Stimulated activated naive B cell treated with anti-CD40 and anti-IgM and Interleukin-4, amounts not matched to agents 10 μg/mL and 1 μg/mL and 100 μg/mL, for 72 hours (primary cell): ENCODE results near the gene PER1.

Experiments used
- ATAC-seq, 2 donors: fragments of 150-1000 bp; cut with Tn5 transposase; replicated peaks; 2 replicates each; pipeline ENCODE4 v1.10.0; 2021; ENCODE audit warnings: moderate library complexity in 1 of 2
- DNase-seq: peaks from one replicate; pipeline ENCODE4 v3.0.0; 2021
- H3K27ac Mint-ChIP-seq: one replicate; pipeline ENCODE4 v1.8.0; 2022; ENCODE audit warnings: mild to moderate bottlenecking, mixed read lengths
- H3K27me3 Mint-ChIP-seq, 2 donors: one replicate each; pipeline ENCODE4 v1.8.0; 2022; ENCODE audit warnings: mixed read lengths in 2 of 2
- H3K36me3 Mint-ChIP-seq, 2 donors: one replicate each; pipeline ENCODE4 v1.8.0; 2022; ENCODE audit warnings: mixed read lengths in 2 of 2, mild to moderate bottlenecking in 1 of 2
- H3K4me1 Mint-ChIP-seq, 2 donors: one replicate each; pipeline ENCODE4 v1.8.0; 2022; ENCODE audit warnings: mixed read lengths in 2 of 2, mild to moderate bottlenecking in 1 of 2
- H3K4me3 Mint-ChIP-seq, 2 donors: one replicate each; pipeline ENCODE4 v1.8.0; 2022; ENCODE audit warnings: mild to moderate bottlenecking in 2 of 2, mixed read lengths in 2 of 2, moderate library complexity in 1 of 2
- H3K9me3 Mint-ChIP-seq, 2 donors: one replicate each; pipeline ENCODE4 v1.8.0; 2022; ENCODE audit warnings: mixed read lengths in 2 of 2, mild to moderate bottlenecking in 1 of 2

The PER1 gene

GRCh38 chr17:8143581-8144400 lies 8.4 kb downstream of the PER1 start:
- Mint-ChIP-seq H3K9me3 (no peaks in the 10 kb centered on the region), H3K27ac (no peak overlapping the region), H3K4me1 (peaks cover 5 to 9% of the 10 kb centered on the region in 2 donors), H3K4me3 (no peak overlapping the region), H3K27me3 (no peaks in the 10 kb centered on the region), H3K36me3 (peaks cover 58 to 77% of the 10 kb centered on the region in 2 donors)
- DNase-seq (no peak), ATAC-seq (no peak)

GRCh38 chr17:8142887-8143580 lies 9.2 kb downstream of the PER1 start:
- H3K9me3 Mint-ChIP-seq = no peaks in the 10 kb centered on the region
- peaks cover 53 to 71% of the 10 kb centered on the region in 2 donors for H3K36me3 Mint-ChIP-seq
- no peaks in the 10 kb centered on the region for H3K27me3 Mint-ChIP-seq
- H3K27ac Mint-ChIP-seq = no peak overlapping the region
- DNase-seq (no peak), ATAC-seq (no peak)
- H3K4me3 Mint-ChIP-seq = no peak overlapping the region
- peaks cover 5 to 9% of the 10 kb centered on the region in 2 donors for H3K4me1 Mint-ChIP-seq

- no peaks in the 10 kb centered on the region for H3K9me3 Mint-ChIP-seq
- H3K4me3 Mint-ChIP-seq = no peak overlapping the region
- no peak for DNase-seq
- H3K36me3 Mint-ChIP-seq = peaks cover 46 to 66% of the 10 kb centered on the region in 2 donors
- no peaks in the 10 kb centered on the region for H3K27me3 Mint-ChIP-seq
- ATAC-seq = no peak
- H3K27ac Mint-ChIP-seq = no peak overlapping the region
- H3K4me1 Mint-ChIP-seq = peaks cover 5 to 9% of the 10 kb centered on the region in 2 donors
These were observed 9.9 kb downstream of the PER1 start for GRCh38 chr17:8142158-8142886.

GRCh38 chr17:8141741-8142140 lies 10.5 kb downstream of the PER1 start:
- DNase-seq (no peak), ATAC-seq (no peak)
- no peak overlapping the region for H3K4me3 Mint-ChIP-seq

GRCh38 chr17:8141045-8141444 lies 11.2 kb downstream of the PER1 start:
- Mint-ChIP-seq H3K9me3 (no peaks in the 10 kb centered on the region), H3K27ac (no peak overlapping the region), H3K4me1 (peaks cover 0 to 9% of the 10 kb centered on the region in 2 donors), H3K36me3 (peaks cover 35 to 53% of the 10 kb centered on the region in 2 donors), H3K27me3 (no peaks in the 10 kb centered on the region), H3K4me3 (peak overlapping the region in 1 of 2 donors; percentile 34)
- no peak for DNase-seq
- no peak for ATAC-seq

More at GRCh38 chr17:8141741-8142140, 10.5 kb downstream of the PER1 start:
- Mint-ChIP-seq H3K4me1 (peaks cover 1 to 10% of the 10 kb centered on the region in 2 donors), H3K27ac (no peak overlapping the region), H3K36me3 (peaks cover 42 to 60% of the 10 kb centered on the region in 2 donors), H3K27me3 (no peaks in the 10 kb centered on the region), H3K9me3 (no peaks in the 10 kb centered on the region)

- Mint-ChIP-seq H3K27ac (no peak overlapping the region), H3K4me1 (peaks cover 0 to 7% of the 10 kb centered on the region in 2 donors), H3K9me3 (no peaks in the 10 kb centered on the region), H3K36me3 (peaks cover 31 to 48% of the 10 kb centered on the region in 2 donors), H3K4me3 (no peak overlapping the region), H3K27me3 (no peaks in the 10 kb centered on the region)
- DNase-seq (no peak), ATAC-seq (no peak)
These were observed 11.9 kb downstream of the PER1 start for GRCh38 chr17:8140065-8141029.

GRCh38 chr17:8138672-8139371 lies 13.4 kb downstream of the PER1 start:
- Mint-ChIP-seq H3K27ac (no peak overlapping the region), H3K4me3 (no peak overlapping the region), H3K9me3 (no peaks in the 10 kb centered on the region), H3K4me1 (peaks cover 0 to 7% of the 10 kb centered on the region in 2 donors), H3K36me3 (peaks cover 29 to 35% of the 10 kb centered on the region in 2 donors), H3K27me3 (no peaks in the 10 kb centered on the region)
- ATAC-seq (peak; percentile 94 to 97), DNase-seq (peak; percentile 96)

GRCh38 chr17:8138374-8138671 lies 13.9 kb downstream of the PER1 start:
- H3K4me3 Mint-ChIP-seq = no peak overlapping the region

GRCh38 chr17:8137645-8138373 lies 14.4 kb downstream of the PER1 start:
- H3K9me3 Mint-ChIP-seq = no peaks in the 10 kb centered on the region
- peaks cover 0 to 7% of the 10 kb centered on the region in 2 donors for H3K4me1 Mint-ChIP-seq
- no peak overlapping the region for H3K27ac Mint-ChIP-seq
- no peak for ATAC-seq
- peaks cover 19 to 26% of the 10 kb centered on the region in 2 donors for H3K36me3 Mint-ChIP-seq
- H3K4me3 Mint-ChIP-seq = no peak overlapping the region
- H3K27me3 Mint-ChIP-seq = no peaks in the 10 kb centered on the region
- DNase-seq = no peak

More at GRCh38 chr17:8138374-8138671, 13.9 kb downstream of the PER1 start:
- no peak for DNase-seq
- ATAC-seq = peak; percentile 60 to 63
- H3K9me3 Mint-ChIP-seq = no peaks in the 10 kb centered on the region
- H3K4me1 Mint-ChIP-seq = peaks cover 0 to 7% of the 10 kb centered on the region in 2 donors
- H3K27ac Mint-ChIP-seq = no peak overlapping the region
- peaks cover 24 to 30% of the 10 kb centered on the region in 2 donors for H3K36me3 Mint-ChIP-seq
- H3K27me3 Mint-ChIP-seq = no peaks in the 10 kb centered on the region

GRCh38 chr17:8133941-8134340 lies 18.3 kb downstream of the PER1 start:
- peaks cover 0 to 2% of the 10 kb centered on the region in 2 donors for H3K4me1 Mint-ChIP-seq
- ATAC-seq (no peak), DNase-seq (no peak)
- no peaks in the 10 kb centered on the region for H3K36me3 Mint-ChIP-seq
- no peak overlapping the region for H3K27ac Mint-ChIP-seq
- H3K27me3 Mint-ChIP-seq = peaks cover 7 to 16% of the 10 kb centered on the region in 2 donors
- no peaks in the 10 kb centered on the region for H3K9me3 Mint-ChIP-seq
- no peak overlapping the region for H3K4me3 Mint-ChIP-seq

GRCh38 chr17:8133399-8133798 lies 18.8 kb downstream of the PER1 start:
- DNase-seq (no peak), ATAC-seq (no peak)
- Mint-ChIP-seq H3K27ac (no peak overlapping the region), H3K27me3 (peaks cover 7 to 17% of the 10 kb centered on the region in 2 donors), H3K9me3 (no peaks in the 10 kb centered on the region), H3K4me1 (peaks cover 0 to 2% of the 10 kb centered on the region in 2 donors), H3K4me3 (no peak overlapping the region), H3K36me3 (no peaks in the 10 kb centered on the region)

- H3K4me1 Mint-ChIP-seq = peaks cover 6% of the 10 kb centered on the region in 2 donors
- DNase-seq (no peak), ATAC-seq (peak; percentile 25 to 50)
- H3K36me3 Mint-ChIP-seq = peaks cover 0 to 1% of the 10 kb centered on the region in 2 donors
- H3K27me3 Mint-ChIP-seq = peaks cover 11 to 22% of the 10 kb centered on the region in 2 donors
- H3K4me3 Mint-ChIP-seq = no peak overlapping the region
- H3K27ac Mint-ChIP-seq = no peak overlapping the region
- no peaks in the 10 kb centered on the region for H3K9me3 Mint-ChIP-seq
These were observed 20.3 kb downstream of the PER1 start for GRCh38 chr17:8131844-8132441.
